ENCODE data around the gene THAP4.

THAP4 gene

GRCh38 chr2:241654551-241654950 lies 17.6 kb upstream of the THAP4 start:
- no peaks in the 10 kb centered on the region for H4K20me1 ChIP-seq (ENCODE audit: low read depth, low read length)

GRCh38 chr2:241653210-241653750 lies 16.3 kb upstream of the THAP4 start:
- H3K9me3 ChIP-seq (ENCODE audit: insufficient read depth, low read length) = no peaks in the 10 kb centered on the region
- no peak overlapping the region for H3K4me2 ChIP-seq (ENCODE audit: low read depth, low read length, poor library complexity, severe bottlenecking)
- no peaks in the 10 kb centered on the region for H3K27me3 ChIP-seq (ENCODE audit: low read length)
- H3K27ac ChIP-seq (ENCODE audit: low read depth, low read length) = no peak overlapping the region
- no peaks in the 10 kb centered on the region for H4K20me1 ChIP-seq (ENCODE audit: low read depth, low read length)
- no peaks in the 10 kb centered on the region for H3K9me2 ChIP-seq (replicated peaks; ENCODE audit: insufficient read depth, low read length)
- no peak overlapping the region for H2AFZ ChIP-seq (ENCODE audit: low read depth, low read length, severe bottlenecking)
- H3K9ac ChIP-seq (ENCODE audit: low read length) = no peak overlapping the region
- peaks cover 32% of the 10 kb centered on the region for H3K79me2 ChIP-seq (ENCODE audit: insufficient read depth, low read length)
- 0 out of 2 replicates have a peak, but pooled peaks cover 3% of the 10 kb centered on the region for H3K36me3 ChIP-seq (ENCODE audit: low read length)
- H3F3A ChIP-seq (ENCODE audit: insufficient read depth) = no peaks in the 10 kb centered on the region
- TF ChIP-seq CTCF (IDR thresholded peaks at IDR 0.05; ENCODE audit: insufficient read depth, low read length, poor library complexity, severe bottlenecking) = no peak
- no peak for TF ChIP-seq EZH2phosphoT487 (conservative IDR thresholded peaks at IDR 0.05; ENCODE audit: low read length)
- no peak overlapping the region for H3K4me3 ChIP-seq (ENCODE audit: insufficient read depth, low read length, poor library complexity, severe bottlenecking)

More at GRCh38 chr2:241654551-241654950, 17.6 kb upstream of the THAP4 start:
- H3K9ac ChIP-seq (ENCODE audit: low read length) = no peak overlapping the region
- H3K9me3 ChIP-seq (ENCODE audit: insufficient read depth, low read length) = no peaks in the 10 kb centered on the region
- H3K9me2 ChIP-seq (replicated peaks; ENCODE audit: insufficient read depth, low read length) = no peaks in the 10 kb centered on the region
- H3K27me3 ChIP-seq (ENCODE audit: low read length) = no peaks in the 10 kb centered on the region
- TF ChIP-seq EZH2phosphoT487 (conservative IDR thresholded peaks at IDR 0.05; ENCODE audit: low read length) = no peak
- TF ChIP-seq CTCF (IDR thresholded peaks at IDR 0.05; ENCODE audit: insufficient read depth, low read length, poor library complexity, severe bottlenecking) = no peak
- no peaks in the 10 kb centered on the region for H3F3A ChIP-seq (ENCODE audit: insufficient read depth)
- no peak overlapping the region for H2AFZ ChIP-seq (ENCODE audit: low read depth, low read length, severe bottlenecking)
- H3K79me2 ChIP-seq (ENCODE audit: insufficient read depth, low read length) = peaks cover 20% of the 10 kb centered on the region; the same call in 1 of the 2 replicates
- H3K27ac ChIP-seq (ENCODE audit: low read depth, low read length) = no peak overlapping the region
- no peak overlapping the region for H3K4me3 ChIP-seq (ENCODE audit: insufficient read depth, low read length, poor library complexity, severe bottlenecking)
- H3K36me3 ChIP-seq (ENCODE audit: low read length) = 0 out of 2 replicates have a peak, but pooled peaks cover 3% of the 10 kb centered on the region
- no peak overlapping the region for H3K4me2 ChIP-seq (ENCODE audit: low read depth, low read length, poor library complexity, severe bottlenecking)

GRCh38 chr2:241652722-241653121 lies 15.8 kb upstream of the THAP4 start:
- H3K4me3 ChIP-seq (ENCODE audit: insufficient read depth, low read length, poor library complexity, severe bottlenecking) = no peak overlapping the region
- no peaks in the 10 kb centered on the region for H3F3A ChIP-seq (ENCODE audit: insufficient read depth)
- H3K27ac ChIP-seq (ENCODE audit: low read depth, low read length) = no peak overlapping the region
- H4K20me1 ChIP-seq (ENCODE audit: low read depth, low read length) = no peaks in the 10 kb centered on the region
- no peaks in the 10 kb centered on the region for H3K9me2 ChIP-seq (replicated peaks; ENCODE audit: insufficient read depth, low read length)
- peaks cover 38% of the 10 kb centered on the region for H3K79me2 ChIP-seq (ENCODE audit: insufficient read depth, low read length)
- TF ChIP-seq EZH2phosphoT487 (conservative IDR thresholded peaks at IDR 0.05; ENCODE audit: low read length) (no peak), CTCF (IDR thresholded peaks at IDR 0.05; ENCODE audit: insufficient read depth, low read length, poor library complexity, severe bottlenecking) (no peak)
- no peak overlapping the region for H3K9ac ChIP-seq (ENCODE audit: low read length)
- no peaks in the 10 kb centered on the region for H3K27me3 ChIP-seq (ENCODE audit: low read length)
- H3K9me3 ChIP-seq (ENCODE audit: insufficient read depth, low read length) = no peaks in the 10 kb centered on the region
- H3K4me2 ChIP-seq (ENCODE audit: low read depth, low read length, poor library complexity, severe bottlenecking) = no peak overlapping the region
- H2AFZ ChIP-seq (ENCODE audit: low read depth, low read length, severe bottlenecking) = no peak overlapping the region
- H3K36me3 ChIP-seq (ENCODE audit: low read length) = 0 out of 2 replicates have a peak, but pooled peaks cover 3% of the 10 kb centered on the region

Measured in SU-DHL-6 (cell line).